Measurements from ENCODE around the gene SHROOM1. TPM values are rescaled to one million over a fixed set of nuclear protein-coding genes. Genes with fewer than 3 reads are reported as not detected.
"Not testable (repeated sequence)": the region's sequence is repeated elsewhere in the genome, so short reads cannot be mapped to it uniquely, and the experiment has no call there.

The SHROOM1 gene
- polyA plus RNA-seq, 12 donors, result 1.4 to 5.4 (median 3.0) TPM; not detected in 1

DNA sequence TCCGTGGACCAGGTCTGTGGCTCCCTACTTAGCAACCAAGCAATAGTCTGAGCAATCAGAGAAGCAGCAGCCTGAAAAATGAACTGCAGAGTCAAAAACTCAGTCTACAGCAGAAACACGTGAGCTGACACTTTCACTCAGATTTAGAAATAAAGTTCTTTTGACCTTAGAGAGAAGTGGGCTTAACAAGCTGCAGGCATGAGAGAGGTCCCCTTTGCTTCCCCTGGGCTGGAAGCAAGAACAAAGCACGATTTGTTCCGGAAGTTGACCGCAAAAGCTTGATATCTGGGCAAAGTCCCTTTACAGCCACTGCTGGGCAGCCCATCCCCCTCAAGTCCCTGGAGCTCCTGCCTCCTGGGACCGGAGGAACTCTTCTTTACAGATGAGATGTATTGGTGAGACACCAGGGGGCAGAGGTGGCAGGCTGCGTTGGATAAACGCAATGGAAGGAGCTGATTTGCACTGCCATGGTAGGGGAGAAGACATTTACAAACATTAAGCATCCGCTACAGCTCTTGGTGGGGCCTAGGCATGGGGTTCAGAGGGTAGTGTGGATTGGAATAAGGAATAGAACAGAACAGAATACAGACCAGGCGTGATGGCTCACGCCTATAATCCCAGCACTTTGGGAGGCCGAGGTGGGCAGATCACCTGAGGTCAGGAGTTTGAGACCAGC, 23.1 kb downstream of the SHROOM1 start:
- DNase-seq, result no peak

GRCh38 chr5:132806804-132807162, 23.7 kb downstream of the SHROOM1 start:
- DNase-seq, result not testable (repeated sequence)

- DNase-seq, result not testable (repeated sequence)
Observed at GRCh38 chr5:132805872-132806271, 24.6 kb downstream of the SHROOM1 start.

- not testable (repeated sequence) for DNase-seq
Observed at GRCh38 chr5:132804219-132804618, 26.2 kb downstream of the SHROOM1 start.

- DNase-seq, result not testable (repeated sequence)
Observed at GRCh38 chr5:132802685-132803066, 27.8 kb downstream of the SHROOM1 start.

DNA sequence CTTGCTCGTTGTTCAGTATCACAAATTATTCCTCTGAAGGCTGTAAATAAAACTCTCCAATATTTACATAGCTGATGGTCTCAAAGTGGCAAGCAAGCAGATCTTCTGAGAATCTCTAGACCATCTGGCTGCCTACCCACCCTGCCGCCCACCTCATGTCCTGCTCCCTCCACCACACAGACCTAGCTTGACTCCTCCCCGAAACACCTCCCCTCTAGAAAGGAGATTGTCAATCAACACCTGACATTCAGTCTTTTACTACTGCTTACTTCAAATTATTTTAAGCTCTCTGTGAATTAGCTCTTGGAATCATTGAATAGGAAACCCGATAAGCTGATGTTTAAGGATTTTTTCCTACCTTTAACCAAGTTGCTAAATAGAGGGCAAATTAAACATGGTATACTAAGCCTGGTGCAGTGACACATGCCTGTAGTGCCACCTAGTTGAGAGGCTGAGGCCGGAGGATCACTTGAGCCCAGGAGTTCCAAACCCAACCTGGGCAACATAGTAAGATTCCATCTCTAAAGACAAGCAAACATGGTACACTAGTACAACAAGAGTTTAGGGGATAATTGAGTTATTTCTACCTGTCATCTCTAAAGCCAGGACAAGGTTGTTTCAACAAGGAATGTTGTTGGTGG, 28.3 kb downstream of the SHROOM1 start:
- no peak for DNase-seq

- DNase-seq, result no peak
Observed at GRCh38 chr5:132800545-132800944, 29.9 kb downstream of the SHROOM1 start.

DNA sequence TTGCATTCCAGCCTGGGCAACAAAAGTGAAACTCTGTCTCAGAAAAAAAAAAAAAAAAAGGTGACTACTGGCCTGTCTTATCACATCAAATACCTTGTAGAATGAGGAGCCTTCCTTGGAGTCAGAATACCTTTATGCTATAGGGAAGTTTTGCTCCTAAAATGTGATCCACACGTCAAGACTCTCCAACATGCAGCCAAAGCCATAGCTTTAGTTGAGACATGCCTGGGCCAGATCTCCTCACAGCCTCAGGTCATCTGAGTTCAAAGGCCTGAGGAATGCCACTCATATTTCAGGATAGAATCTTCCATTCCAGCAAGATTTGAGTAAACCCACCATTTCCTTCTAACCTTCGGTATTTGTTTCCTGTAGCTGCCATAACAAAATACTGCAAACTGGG, 31.1 kb downstream of the SHROOM1 start:
- DNase-seq, result no peak

DNA sequence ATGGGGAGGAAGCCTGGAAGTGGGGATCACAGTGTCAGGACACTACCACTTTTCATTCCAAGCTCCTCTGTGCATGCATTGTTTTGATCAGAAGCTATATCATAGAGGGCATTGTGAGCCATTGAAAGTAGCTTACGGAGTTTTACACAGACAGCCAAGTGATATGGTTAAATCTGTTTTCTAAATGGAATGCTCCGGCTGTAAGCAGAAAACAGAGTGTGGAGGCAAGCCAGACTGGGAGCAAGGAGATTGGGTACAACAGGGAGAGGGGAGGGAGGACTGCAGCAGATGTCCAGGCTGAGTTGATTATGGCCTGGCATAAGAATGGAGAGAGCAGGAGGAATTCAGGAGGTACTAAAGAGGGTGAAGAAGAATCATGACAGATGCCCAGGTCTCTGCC, 32.8 kb downstream of the SHROOM1 start:
- DNase-seq, result no peak

DNA sequence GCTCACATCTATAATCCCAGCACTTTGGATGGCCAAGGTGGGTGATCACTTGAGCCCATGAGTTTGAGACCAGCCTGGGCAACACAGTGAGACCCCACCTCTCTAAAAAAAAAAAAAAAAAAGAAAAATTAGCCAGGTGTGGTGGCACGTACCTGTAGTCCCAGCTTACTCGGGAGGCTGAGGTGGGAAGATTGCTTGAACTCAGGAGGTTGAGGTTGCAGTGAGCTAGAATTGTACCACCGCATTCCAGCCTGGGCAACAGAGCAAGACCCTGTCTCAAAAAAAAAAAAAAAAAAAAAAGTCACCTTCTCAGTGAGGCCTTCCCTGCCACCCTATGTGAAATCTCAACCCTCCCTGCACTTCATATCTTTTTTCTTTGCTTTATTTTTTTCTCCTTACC, 39.4 kb downstream of the SHROOM1 start:
- no peak for DNase-seq

DNA sequence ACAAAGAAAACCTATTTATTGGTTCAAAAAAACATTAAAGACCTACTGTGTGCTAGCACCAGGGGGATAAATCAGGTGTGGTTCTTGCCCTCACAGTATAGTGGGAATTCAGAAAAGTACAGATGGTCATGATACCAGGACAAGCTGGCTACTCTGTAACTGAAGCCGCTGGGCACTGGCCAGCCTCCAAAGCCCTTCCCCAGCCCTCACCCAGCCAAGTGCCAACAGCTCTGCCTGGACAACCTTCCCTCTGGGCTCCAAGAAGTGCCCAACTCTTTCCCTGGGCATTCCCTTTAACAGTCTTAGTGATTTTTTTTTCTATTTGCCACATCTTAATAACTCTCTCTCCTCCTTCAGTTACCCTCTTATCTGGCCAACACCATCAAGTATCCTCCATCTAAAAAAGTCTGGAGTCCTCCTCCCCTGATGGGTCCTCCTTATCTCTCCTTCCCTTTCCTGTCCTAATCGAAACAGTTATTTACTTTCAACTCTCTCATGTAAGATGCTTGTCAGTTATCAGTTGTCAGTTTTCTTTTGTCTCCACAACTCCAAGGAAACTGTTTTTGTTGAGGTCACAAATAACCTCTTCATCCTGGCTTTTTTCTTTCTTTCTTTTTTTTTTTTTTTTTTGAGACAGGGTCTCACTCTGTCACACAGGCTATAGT, 40.1 kb downstream of the SHROOM1 start:
- no peak for DNase-seq

- no peak for DNase-seq
Observed at GRCh38 chr5:132788990-132789886, 41.2 kb downstream of the SHROOM1 start.

DNA sequence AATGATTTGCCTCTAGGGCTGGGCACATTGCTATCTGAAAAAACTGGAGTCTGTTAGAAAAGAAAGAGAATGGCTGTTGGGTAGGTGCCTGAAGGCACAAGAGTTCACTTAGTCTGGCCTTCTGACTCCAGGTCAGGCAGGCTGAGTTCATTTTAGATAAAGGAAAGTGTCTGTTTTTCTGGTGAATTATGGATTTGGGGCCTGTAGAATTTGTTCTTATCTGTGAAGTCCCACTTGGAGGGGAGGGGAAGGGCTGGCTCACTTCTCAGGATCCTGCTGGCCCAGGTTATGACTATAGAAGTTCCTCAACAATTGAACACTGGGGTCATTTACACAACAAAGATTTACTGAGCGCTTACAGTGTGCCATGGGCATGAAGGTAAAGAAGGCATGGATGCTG, 41.9 kb downstream of the SHROOM1 start:
- no peak for DNase-seq

GRCh38 chr5:132787076-132787475, 43.4 kb downstream of the SHROOM1 start:
- no peak for DNase-seq

- DNase-seq, result no peak
Observed at GRCh38 chr5:132785864-132786263, 44.6 kb downstream of the SHROOM1 start.

DNA sequence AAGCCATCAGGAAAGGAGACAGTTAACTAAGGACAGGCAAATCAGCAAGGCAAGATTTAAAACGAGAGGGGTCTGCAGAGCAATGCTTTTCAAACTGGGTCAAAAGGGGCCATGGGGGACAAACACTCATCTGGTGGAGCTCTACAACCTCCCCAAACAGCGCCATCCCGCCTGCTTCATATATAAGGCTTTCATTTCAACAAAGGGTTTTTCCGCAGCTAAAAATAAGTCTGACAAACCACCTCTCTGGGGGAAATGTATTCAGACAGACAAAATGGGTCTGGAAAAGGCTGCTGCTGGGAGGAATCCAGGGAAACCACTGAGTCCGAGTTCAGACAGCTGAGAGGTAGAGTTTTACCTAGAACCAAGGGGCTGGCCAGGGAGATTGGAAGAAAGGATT, 45.1 kb downstream of the SHROOM1 start:
- no peak for DNase-seq

DNA sequence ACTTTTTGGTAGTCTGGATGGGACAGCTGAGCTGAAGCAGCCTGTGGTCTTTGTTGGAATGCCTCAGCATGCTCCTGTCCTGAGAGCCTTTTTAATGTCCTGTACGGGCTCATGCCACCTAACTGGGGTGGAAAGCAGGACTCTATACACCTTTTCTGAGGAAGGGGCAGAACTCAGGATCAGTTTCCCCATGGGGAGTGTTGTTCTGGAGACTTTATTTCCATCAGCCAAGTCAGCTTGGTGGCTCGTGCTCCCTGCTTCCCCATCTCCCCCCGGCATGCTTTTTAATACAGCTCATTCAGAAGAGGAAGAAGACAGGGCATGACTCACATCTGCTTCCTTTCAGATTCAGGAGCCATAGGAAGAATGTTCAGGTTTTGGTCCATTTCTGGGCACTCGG, 48.3 kb downstream of the SHROOM1 start:
- DNase-seq, result no peak

GRCh38 chr5:132781029-132781428, 49.4 kb downstream of the SHROOM1 start:
- DNase-seq, result no peak

DNA sequence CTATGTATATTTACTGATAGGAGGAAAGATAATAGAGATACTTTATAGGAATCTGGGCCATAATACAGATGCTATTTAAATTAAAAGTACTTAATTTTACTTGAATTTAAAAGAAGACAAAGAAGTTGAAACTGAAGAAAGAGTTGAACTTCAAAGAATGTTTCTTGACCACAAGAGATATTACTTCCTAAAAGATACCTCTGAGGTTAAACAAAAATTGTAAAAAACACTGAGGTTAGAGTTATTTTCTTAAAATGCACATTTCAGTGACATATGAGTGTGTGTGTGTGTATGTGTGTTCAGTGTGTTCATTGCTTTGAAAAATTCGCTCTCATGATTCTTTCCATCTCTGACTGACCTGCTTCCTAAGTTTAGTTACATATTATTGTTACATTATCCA, 49.9 kb downstream of the SHROOM1 start:
- DNase-seq, result no peak

DNA sequence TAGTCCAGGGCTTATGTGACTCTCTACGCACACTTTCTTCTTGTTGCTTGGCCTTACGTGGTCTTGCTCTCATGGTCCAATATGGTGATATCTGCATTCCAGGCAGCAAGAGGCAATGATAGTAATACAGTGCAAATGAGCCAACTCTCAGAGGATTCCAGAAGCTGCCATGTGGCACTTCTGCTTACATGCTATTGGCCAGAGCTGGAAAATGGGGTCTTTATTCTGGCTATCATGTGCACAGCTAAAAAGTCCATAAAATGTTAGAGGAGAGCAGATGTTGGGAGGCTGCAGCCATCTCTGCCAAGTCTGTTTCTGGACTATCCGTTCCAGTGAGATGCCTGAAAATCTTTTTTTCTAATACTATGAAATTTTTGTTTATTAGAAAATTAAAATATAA, 50.5 kb downstream of the SHROOM1 start:
- DNase-seq, result no peak

- DNase-seq, result no peak
Observed at GRCh38 chr5:132778856-132779255, 51.6 kb downstream of the SHROOM1 start.

GRCh38 chr5:132778129-132778528, 52.3 kb downstream of the SHROOM1 start:
- no peak for DNase-seq
